CD4-positive, CD25-positive, alpha-beta regulatory T cell (primary cell): ENCODE results near the gene KMT2C. TPM values are rescaled to one million over a fixed set of nuclear protein-coding genes. Genes with fewer than 3 reads are reported as not detected.

Experiments
- ATAC-seq, 2 donors: fragments of 150-1000 bp; cut with Tn5 transposase; one replicate each; pipeline ENCODE4 v1.10.0; 2021; ENCODE audit warnings: low read depth in 2 of 2, moderate number of reproducible peaks in 2 of 2, moderate library complexity in 1 of 2
- DNase-seq, 3 donors: peaks; one replicate each; pipeline versions ENCODE4 v3.0.0 to v3.0.0-alpha.2; 2012 to 2022; ENCODE audit warnings: mixed read lengths in 1 of 3
- H3K27ac ChIP-seq: one replicate; pipeline ENCODE4 v1.7.0; 2013; ENCODE audit warnings: mild to moderate bottlenecking, low read length; ENCODE audit not compliant: insufficient read depth, poor library complexity, severe bottlenecking
- H3K27me3 ChIP-seq: one replicate; pipeline ENCODE4 v1.7.0; 2013; ENCODE audit warnings: low read length; ENCODE audit not compliant: control insufficient read depth, insufficient read depth
- H3K36me3 ChIP-seq: one replicate; pipeline ENCODE4 v1.7.0; 2013; ENCODE audit warnings: mild to moderate bottlenecking, low read length, moderate library complexity; ENCODE audit not compliant: control insufficient read depth, insufficient read depth
- H3K4me1 ChIP-seq: 2 replicates; pipeline ENCODE4 v1.7.0; 2013; ENCODE audit warnings: mild to moderate bottlenecking, low read length; ENCODE audit not compliant: insufficient read depth, control insufficient read depth, poor library complexity, severe bottlenecking
- H3K4me3 ChIP-seq: one replicate; pipeline ENCODE4 v1.7.0; 2013; ENCODE audit warnings: low read depth, mild to moderate bottlenecking, low read length, moderate library complexity
- H3K9me3 ChIP-seq, 2 experiments: 1 replicate in 1 of 2; 2 replicates in 1 of 2; pipeline ENCODE4 v1.7.0; 2013; ENCODE audit warnings: low read length in 2 of 2, mild to moderate bottlenecking in 1 of 2, moderate library complexity in 1 of 2; ENCODE audit not compliant: control insufficient read depth in 2 of 2
- H3K27ac Mint-ChIP-seq, 3 donors: one replicate each; pipeline ENCODE4 v1.8.0; 2020 to 2022; ENCODE audit warnings: mild to moderate bottlenecking in 3 of 3, mixed read lengths in 3 of 3, moderate library complexity in 2 of 3
- H3K27me3 Mint-ChIP-seq: one replicate; pipeline ENCODE4 v1.8.0; 2022; ENCODE audit warnings: mild to moderate bottlenecking, mixed read lengths
- H3K36me3 Mint-ChIP-seq: one replicate; pipeline ENCODE4 v1.8.0; 2020; ENCODE audit warnings: mixed read lengths
- H3K4me1 Mint-ChIP-seq, 4 donors: one replicate each; pipeline ENCODE4 v1.8.0; 2020 to 2022; ENCODE audit warnings: mixed read lengths in 4 of 4, mild to moderate bottlenecking in 1 of 4
- H3K4me3 Mint-ChIP-seq, 4 donors: one replicate each; pipeline ENCODE4 v1.8.0; 2020 to 2022; ENCODE audit warnings: mild to moderate bottlenecking in 4 of 4, mixed read lengths in 4 of 4, moderate library complexity in 3 of 4
- H3K9me3 Mint-ChIP-seq, 7 donors: one replicate each; pipeline ENCODE4 v1.8.0; 2020 to 2022; ENCODE audit warnings: mixed read lengths in 7 of 7, mild to moderate bottlenecking in 3 of 7, moderate library complexity in 2 of 7
- polyA plus RNA-seq, 4 donors: library from polyadenylated mRNA; unstranded; fragments of 300-500 nt; fragmentation: Illumina TruSeq; gene quantifications; one replicate each; pipeline ENCODE4 v1.2.3, GENCODE V29; 2021
- total RNA-seq: library from RNA; stranded (reverse); gene quantifications from one replicate; pipeline ENCODE4 v1.2.3, GENCODE V29; 2022

Gene KMT2C
- total and polyA plus RNA-seq, 5 donors from 2014 or later = 8.6 to 160 (median 9.5) TPM

DNA sequence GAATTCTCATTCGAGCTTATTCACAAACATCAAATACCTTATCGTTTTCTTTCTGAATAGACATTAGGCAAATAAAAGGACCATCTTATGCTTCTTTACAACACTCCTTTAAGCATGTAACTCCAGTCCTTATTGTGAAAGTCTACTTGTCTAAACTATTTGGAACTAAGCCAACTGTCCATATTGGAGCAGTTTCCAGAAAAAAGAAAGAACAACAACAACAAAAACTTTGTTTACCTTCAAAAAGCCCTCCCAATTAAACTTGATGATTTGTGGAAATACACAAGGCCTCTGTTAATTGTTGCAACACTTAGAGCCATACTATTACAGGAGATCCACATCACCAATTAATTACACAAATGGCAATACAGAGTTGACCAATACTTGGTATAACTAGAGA, 246.7 kb downstream of the KMT2C start:
- no peaks in the 10 kb centered on the region for H3K27me3 ChIP-seq
- H3K27ac ChIP-seq = no peak overlapping the region
- H3K36me3 ChIP-seq = peaks cover 85% of the 10 kb centered on the region
- H3K4me3 ChIP-seq = no peak overlapping the region
- Mint-ChIP-seq H3K4me3 (no peak overlapping the region), H3K27me3 (no peaks in the 10 kb centered on the region), H3K4me1 (peaks cover 0 to 16% (median 2%) of the 10 kb centered on the region in 4 donors), H3K9me3 (no peaks in the 10 kb centered on the region), H3K27ac (peak overlapping the region in 2 of 3 donors; percentile 27 to 55), H3K36me3 (peaks cover 39% of the 10 kb centered on the region)
- no peaks in the 10 kb centered on the region for H3K4me1 ChIP-seq
- H3K9me3 ChIP-seq = no peaks in the 10 kb centered on the region
- DNase-seq = no peak
- no peak for ATAC-seq

GRCh38 chr7:152185558-152185957, 250.2 kb downstream of the KMT2C start:
- Mint-ChIP-seq H3K36me3 (peaks cover 34% of the 10 kb centered on the region), H3K9me3 (no peaks in the 10 kb centered on the region), H3K27ac (peak overlapping the region in 1 of 3 donors; percentile 2), H3K4me3 (no peak overlapping the region), H3K4me1 (peaks cover 0 to 5% (median 2%) of the 10 kb centered on the region in 4 donors), H3K27me3 (no peaks in the 10 kb centered on the region)
- no peaks in the 10 kb centered on the region for H3K4me1 ChIP-seq
- DNase-seq = no peak
- H3K9me3 ChIP-seq = no peaks in the 10 kb centered on the region
- no peak overlapping the region for H3K27ac ChIP-seq
- H3K27me3 ChIP-seq = no peaks in the 10 kb centered on the region
- peaks cover 78% of the 10 kb centered on the region for H3K36me3 ChIP-seq
- ATAC-seq = no peak
- no peak overlapping the region for H3K4me3 ChIP-seq

DNA sequence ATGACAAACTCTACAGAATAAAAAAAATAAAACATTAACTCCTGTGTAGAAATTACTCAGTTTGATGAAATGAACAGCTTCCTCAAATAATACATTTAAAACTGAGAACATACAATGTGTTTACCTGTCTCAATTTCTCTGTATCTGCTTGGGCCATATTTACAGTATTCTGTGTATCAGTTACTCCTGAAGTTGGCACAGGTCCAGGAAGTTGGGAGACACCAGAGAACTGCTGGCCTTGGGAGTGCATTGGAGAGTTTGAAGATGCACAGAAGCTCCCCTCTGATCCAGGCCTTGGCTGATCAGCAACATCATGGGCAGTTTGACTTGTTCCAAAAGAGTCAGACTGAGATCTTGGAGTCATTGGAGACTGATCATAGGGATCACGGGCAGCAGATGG, 255.2 kb downstream of the KMT2C start:
- peaks cover 80% of the 10 kb centered on the region for H3K36me3 ChIP-seq
- Mint-ChIP-seq H3K27ac (peak overlapping the region in 1 of 3 donors; percentile 38), H3K4me3 (no peak overlapping the region), H3K9me3 (no peaks in the 10 kb centered on the region), H3K27me3 (no peaks in the 10 kb centered on the region), H3K36me3 (peaks cover 55% of the 10 kb centered on the region), H3K4me1 (peaks cover 3 to 12% (median 8%) of the 10 kb centered on the region in 4 donors)
- no peaks in the 10 kb centered on the region for H3K9me3 ChIP-seq
- ATAC-seq (no peak), DNase-seq (no peak)
- no peak overlapping the region for H3K4me3 ChIP-seq
- H3K4me1 ChIP-seq = no peaks in the 10 kb centered on the region
- H3K27ac ChIP-seq = no peak overlapping the region
- H3K27me3 ChIP-seq = no peaks in the 10 kb centered on the region

DNA sequence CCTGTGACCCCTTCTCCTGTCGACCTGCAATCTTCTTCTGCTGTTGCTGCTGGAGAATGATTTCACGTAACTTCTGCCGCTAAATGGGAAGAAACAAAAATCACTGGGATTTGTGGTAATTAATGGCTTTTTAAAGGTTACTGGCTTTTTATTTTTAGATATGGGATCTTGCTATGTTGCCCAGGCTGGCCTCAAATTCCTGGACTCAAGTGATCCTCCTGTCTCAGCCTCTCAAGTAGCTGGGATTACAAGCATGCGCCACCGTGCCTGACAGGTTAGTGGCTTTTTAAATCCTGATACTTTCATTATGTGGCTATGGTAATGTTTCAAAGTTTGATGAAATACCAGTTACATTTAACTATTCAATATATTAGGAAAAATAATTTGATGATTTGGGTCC, 255.8 kb downstream of the KMT2C start:
- DNase-seq (no peak), ATAC-seq (no peak)
- Histone ChIP-seq H3K27me3 (no peaks in the 10 kb centered on the region), H3K9me3 (no peaks in the 10 kb centered on the region), H3K36me3 (peaks cover 78% of the 10 kb centered on the region), H3K27ac (no peak overlapping the region), H3K4me1 (no peaks in the 10 kb centered on the region), H3K4me3 (no peak overlapping the region)
- H3K27me3 Mint-ChIP-seq = no peaks in the 10 kb centered on the region
- H3K4me3 Mint-ChIP-seq = no peak overlapping the region
- H3K4me1 Mint-ChIP-seq = peaks cover 3 to 12% (median 8%) of the 10 kb centered on the region in 4 donors
- H3K27ac Mint-ChIP-seq = no peak overlapping the region
- no peaks in the 10 kb centered on the region for H3K9me3 Mint-ChIP-seq
- peaks cover 53% of the 10 kb centered on the region for H3K36me3 Mint-ChIP-seq

GRCh38 chr7:152178405-152179058, 257.3 kb downstream of the KMT2C start:
- no peaks in the 10 kb centered on the region for H3K9me3 Mint-ChIP-seq
- Histone ChIP-seq H3K4me3 (no peak overlapping the region), H3K27me3 (no peaks in the 10 kb centered on the region), H3K9me3 (no peaks in the 10 kb centered on the region), H3K27ac (no peak overlapping the region), H3K4me1 (no peaks in the 10 kb centered on the region), H3K36me3 (peaks cover 73% of the 10 kb centered on the region)
- ATAC-seq (no peak), DNase-seq (no peak)
- no peaks in the 10 kb centered on the region for H3K27me3 Mint-ChIP-seq
- H3K4me1 Mint-ChIP-seq = peaks cover 3 to 12% (median 8%) of the 10 kb centered on the region in 4 donors
- peak overlapping the region in 1 of 3 donors; percentile 10 for H3K27ac Mint-ChIP-seq
- peaks cover 53% of the 10 kb centered on the region for H3K36me3 Mint-ChIP-seq
- no peak overlapping the region for H3K4me3 Mint-ChIP-seq

- peaks cover 3 to 12% (median 8%) of the 10 kb centered on the region in 4 donors for H3K4me1 Mint-ChIP-seq
- no peak overlapping the region for H3K4me3 Mint-ChIP-seq
- H3K9me3 ChIP-seq = no peaks in the 10 kb centered on the region
- peaks cover 73% of the 10 kb centered on the region for H3K36me3 ChIP-seq
- peaks cover 53% of the 10 kb centered on the region for H3K36me3 Mint-ChIP-seq
- DNase-seq (no peak), ATAC-seq (no peak)
- no peaks in the 10 kb centered on the region for H3K27me3 ChIP-seq
- H3K4me1 ChIP-seq = no peaks in the 10 kb centered on the region
- no peak overlapping the region for H3K4me3 ChIP-seq
- no peak overlapping the region for H3K27ac Mint-ChIP-seq
- H3K27me3 Mint-ChIP-seq = no peaks in the 10 kb centered on the region
- H3K9me3 Mint-ChIP-seq = no peaks in the 10 kb centered on the region
- H3K27ac ChIP-seq = no peak overlapping the region
Measured at GRCh38 chr7:152177681-152178404, 258.0 kb downstream of the KMT2C start.

DNA sequence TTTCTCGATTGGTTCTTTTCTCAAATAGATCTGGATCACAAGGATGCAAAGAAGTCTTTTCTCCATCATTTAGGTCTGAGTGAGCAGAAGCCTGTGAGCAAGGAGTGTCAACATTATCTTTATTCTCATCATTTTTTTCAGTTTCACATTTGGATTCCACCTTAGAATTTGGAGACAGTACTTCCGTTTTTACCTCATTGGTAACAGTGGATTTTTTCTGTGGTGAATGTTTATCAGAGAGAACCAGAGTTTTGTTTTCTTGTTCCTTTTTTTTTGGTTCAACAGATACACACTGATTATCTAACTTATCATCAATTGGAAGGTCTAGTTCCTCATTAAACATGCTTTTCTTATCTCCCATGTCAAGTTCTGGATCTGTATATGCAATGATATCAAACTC, 259.0 kb downstream of the KMT2C start:
- peaks cover 66% of the 10 kb centered on the region for H3K36me3 ChIP-seq
- H3K27ac Mint-ChIP-seq = peak overlapping the region in 1 of 3 donors; percentile 6

More for the DNA sequence above, 259.0 kb downstream of the KMT2C start:
- Histone ChIP-seq H3K27ac (no peak overlapping the region), H3K4me1 (no peaks in the 10 kb centered on the region), H3K27me3 (no peaks in the 10 kb centered on the region), H3K9me3 (no peaks in the 10 kb centered on the region), H3K4me3 (no peak overlapping the region)
- H3K27me3 Mint-ChIP-seq = no peaks in the 10 kb centered on the region
- no peaks in the 10 kb centered on the region for H3K9me3 Mint-ChIP-seq
- peaks cover 3 to 12% (median 8%) of the 10 kb centered on the region in 4 donors for H3K4me1 Mint-ChIP-seq
- H3K4me3 Mint-ChIP-seq = no peak overlapping the region
- peaks cover 45% of the 10 kb centered on the region for H3K36me3 Mint-ChIP-seq
- ATAC-seq (no peak), DNase-seq (no peak)
